HL-60 (cell line): ENCODE data around the gene UBAP2L.

Experiments used
- GABPA ChIP-seq: IDR thresholded peaks from 2 replicates; pipeline ENCODE4 v1.6.1; 2012; ENCODE audit warnings: low read depth
- POLR2AphosphoS5 ChIP-seq: IDR thresholded peaks from 2 replicates; pipeline ENCODE4 v1.6.1; 2012; ENCODE audit warnings: low read depth
- SPI1 ChIP-seq: IDR thresholded peaks from 2 replicates; pipeline ENCODE4 v1.6.1; 2012; ENCODE audit warnings: low read depth, mild to moderate bottlenecking, borderline replicate concordance
- TF ChIP-seq, protein P1 (sequence below): IDR thresholded peaks from one replicate; pipeline ENCODE4 v1.5.1; 2011; ENCODE audit warnings: low read length, control low read depth, inconsistent platforms; ENCODE audit not compliant: insufficient read depth
- TF ChIP-seq, protein P2 (sequence below): IDR thresholded peaks from 2 replicates; pipeline ENCODE4 v1.6.1; 2012; ENCODE audit warnings: low read depth; ENCODE audit not compliant: insufficient replicate concordance

DNA sequence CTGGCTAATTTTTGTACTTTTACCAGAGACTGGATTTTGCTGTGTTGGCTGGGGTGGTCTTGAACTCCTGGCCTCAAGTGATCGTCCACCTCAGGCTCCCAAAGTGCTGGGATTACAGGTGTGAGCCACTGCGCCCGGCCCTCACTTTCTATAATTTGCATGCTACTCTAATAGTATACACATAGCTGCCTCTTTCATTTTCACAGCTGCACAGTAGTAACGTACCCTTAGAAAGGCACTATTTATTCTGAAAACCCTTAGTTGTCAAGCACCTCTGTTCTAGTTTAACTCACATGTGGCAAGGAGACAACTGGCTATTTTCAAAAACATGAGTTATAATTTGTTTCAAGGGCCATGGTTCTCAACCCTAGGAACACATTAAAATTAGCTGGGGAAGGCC, 46.1 kb upstream of the UBAP2L start:
- TF ChIP-seq, protein P1, sequence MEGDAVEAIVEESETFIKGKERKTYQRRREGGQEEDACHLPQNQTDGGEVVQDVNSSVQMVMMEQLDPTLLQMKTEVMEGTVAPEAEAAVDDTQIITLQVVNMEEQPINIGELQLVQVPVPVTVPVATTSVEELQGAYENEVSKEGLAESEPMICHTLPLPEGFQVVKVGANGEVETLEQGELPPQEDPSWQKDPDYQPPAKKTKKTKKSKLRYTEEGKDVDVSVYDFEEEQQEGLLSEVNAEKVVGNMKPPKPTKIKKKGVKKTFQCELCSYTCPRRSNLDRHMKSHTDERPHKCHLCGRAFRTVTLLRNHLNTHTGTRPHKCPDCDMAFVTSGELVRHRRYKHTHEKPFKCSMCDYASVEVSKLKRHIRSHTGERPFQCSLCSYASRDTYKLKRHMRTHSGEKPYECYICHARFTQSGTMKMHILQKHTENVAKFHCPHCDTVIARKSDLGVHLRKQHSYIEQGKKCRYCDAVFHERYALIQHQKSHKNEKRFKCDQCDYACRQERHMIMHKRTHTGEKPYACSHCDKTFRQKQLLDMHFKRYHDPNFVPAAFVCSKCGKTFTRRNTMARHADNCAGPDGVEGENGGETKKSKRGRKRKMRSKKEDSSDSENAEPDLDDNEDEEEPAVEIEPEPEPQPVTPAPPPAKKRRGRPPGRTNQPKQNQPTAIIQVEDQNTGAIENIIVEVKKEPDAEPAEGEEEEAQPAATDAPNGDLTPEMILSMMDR, result no peak
- TF ChIP-seq POLR2AphosphoS5, result no peak
- no peak for TF ChIP-seq SPI1
- TF ChIP-seq, protein P2, sequence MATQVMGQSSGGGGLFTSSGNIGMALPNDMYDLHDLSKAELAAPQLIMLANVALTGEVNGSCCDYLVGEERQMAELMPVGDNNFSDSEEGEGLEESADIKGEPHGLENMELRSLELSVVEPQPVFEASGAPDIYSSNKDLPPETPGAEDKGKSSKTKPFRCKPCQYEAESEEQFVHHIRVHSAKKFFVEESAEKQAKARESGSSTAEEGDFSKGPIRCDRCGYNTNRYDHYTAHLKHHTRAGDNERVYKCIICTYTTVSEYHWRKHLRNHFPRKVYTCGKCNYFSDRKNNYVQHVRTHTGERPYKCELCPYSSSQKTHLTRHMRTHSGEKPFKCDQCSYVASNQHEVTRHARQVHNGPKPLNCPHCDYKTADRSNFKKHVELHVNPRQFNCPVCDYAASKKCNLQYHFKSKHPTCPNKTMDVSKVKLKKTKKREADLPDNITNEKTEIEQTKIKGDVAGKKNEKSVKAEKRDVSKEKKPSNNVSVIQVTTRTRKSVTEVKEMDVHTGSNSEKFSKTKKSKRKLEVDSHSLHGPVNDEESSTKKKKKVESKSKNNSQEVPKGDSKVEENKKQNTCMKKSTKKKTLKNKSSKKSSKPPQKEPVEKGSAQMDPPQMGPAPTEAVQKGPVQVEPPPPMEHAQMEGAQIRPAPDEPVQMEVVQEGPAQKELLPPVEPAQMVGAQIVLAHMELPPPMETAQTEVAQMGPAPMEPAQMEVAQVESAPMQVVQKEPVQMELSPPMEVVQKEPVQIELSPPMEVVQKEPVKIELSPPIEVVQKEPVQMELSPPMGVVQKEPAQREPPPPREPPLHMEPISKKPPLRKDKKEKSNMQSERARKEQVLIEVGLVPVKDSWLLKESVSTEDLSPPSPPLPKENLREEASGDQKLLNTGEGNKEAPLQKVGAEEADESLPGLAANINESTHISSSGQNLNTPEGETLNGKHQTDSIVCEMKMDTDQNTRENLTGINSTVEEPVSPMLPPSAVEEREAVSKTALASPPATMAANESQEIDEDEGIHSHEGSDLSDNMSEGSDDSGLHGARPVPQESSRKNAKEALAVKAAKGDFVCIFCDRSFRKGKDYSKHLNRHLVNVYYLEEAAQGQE, result no peak
- TF ChIP-seq GABPA, result no peak
